ENCODE measurements around the gene HORMAD2. TPM values are rescaled to one million over a fixed set of nuclear protein-coding genes. Genes with fewer than 3 reads are reported as not detected.

HORMAD2 gene
- total RNA-seq, 6 donors from 2014 or later, result 0.80 TPM; not detected in 5

GRCh38 chr22:30105483-30105882 is 25.2 kb downstream of the HORMAD2 start:
- no peaks in the 10 kb centered on the region for H3K36me3 ChIP-seq
- H3K4me1 ChIP-seq, result no peaks in the 10 kb centered on the region
- DNase-seq, result no peak
- no peak overlapping the region for H3K4me3 ChIP-seq
- ATAC-seq (ENCODE audit: low FRiP score in 2 of 2), result no peak
- H3K27ac ChIP-seq, result no peak overlapping the region
- TF ChIP-seq POLR2AphosphoS5 (IDR thresholded peaks at IDR 0.05) (no peak), CTCF (IDR thresholded peaks at IDR 0.05) (no peak), POLR2A (IDR thresholded peaks at IDR 0.05) (no peak), EP300 (IDR thresholded peaks at IDR 0.05) (no peak)
- no peaks in the 10 kb centered on the region for H3K27me3 ChIP-seq
- H3K9me3 ChIP-seq, result no peaks in the 10 kb centered on the region

- DNase-seq, result no peak
- H3K27ac ChIP-seq, result no peak overlapping the region
- H3K4me3 ChIP-seq, result no peak overlapping the region
- no peaks in the 10 kb centered on the region for H3K36me3 ChIP-seq
- H3K9me3 ChIP-seq, result no peaks in the 10 kb centered on the region
- no peaks in the 10 kb centered on the region for H3K4me1 ChIP-seq
- WGBS, 2 donors, result 86 to 92% methylated on average over 1 of the region's 1 CpG
- TF ChIP-seq CTCF (IDR thresholded peaks at IDR 0.05) (no peak), POLR2A (IDR thresholded peaks at IDR 0.05) (no peak), EP300 (IDR thresholded peaks at IDR 0.05) (no peak), POLR2AphosphoS5 (IDR thresholded peaks at IDR 0.05) (no peak)
- no peak for ATAC-seq (ENCODE audit: low FRiP score in 2 of 2)
- H3K27me3 ChIP-seq, result no peaks in the 10 kb centered on the region
These were observed 33.2 kb downstream of the HORMAD2 start for GRCh38 chr22:30113494-30113893.

GRCh38 chr22:30114361-30114760 is 34.1 kb downstream of the HORMAD2 start:
- no peaks in the 10 kb centered on the region for H3K36me3 ChIP-seq
- TF ChIP-seq EP300 (IDR thresholded peaks at IDR 0.05) (no peak), POLR2A (IDR thresholded peaks at IDR 0.05) (no peak), POLR2AphosphoS5 (IDR thresholded peaks at IDR 0.05) (no peak), CTCF (IDR thresholded peaks at IDR 0.05) (no peak)
- DNase-seq (no peak), ATAC-seq (ENCODE audit: low FRiP score in 2 of 2) (no peak)
- no peaks in the 10 kb centered on the region for H3K9me3 ChIP-seq
- H3K27me3 ChIP-seq, result no peaks in the 10 kb centered on the region
- WGBS, 2 donors, result 48 to 53% methylated on average over 1 of the region's 1 CpG
- H3K27ac ChIP-seq, result no peak overlapping the region
- no peaks in the 10 kb centered on the region for H3K4me1 ChIP-seq
- no peak overlapping the region for H3K4me3 ChIP-seq

GRCh38 chr22:30115705-30116104 is 35.4 kb downstream of the HORMAD2 start:
- ATAC-seq (ENCODE audit: low FRiP score in 2 of 2), result no peak
- Histone ChIP-seq H3K27me3 (no peaks in the 10 kb centered on the region), H3K27ac (no peak overlapping the region), H3K9me3 (no peaks in the 10 kb centered on the region), H3K4me1 (no peaks in the 10 kb centered on the region), H3K4me3 (no peak overlapping the region), H3K36me3 (no peaks in the 10 kb centered on the region)
- TF ChIP-seq POLR2AphosphoS5 (IDR thresholded peaks at IDR 0.05) (no peak), POLR2A (IDR thresholded peaks at IDR 0.05) (no peak), CTCF (IDR thresholded peaks at IDR 0.05) (no peak), EP300 (IDR thresholded peaks at IDR 0.05) (no peak)
- no peak for DNase-seq
- 94 to 100% methylated on average over 2 of the region's 2 CpGs for WGBS, 2 donors

- no peak overlapping the region for H3K27ac ChIP-seq
- no peaks in the 10 kb centered on the region for H3K4me1 ChIP-seq
- 71% methylated on average over 1 of the region's 1 CpG for WGBS, 2 donors
- DNase-seq, result no peak
- no peak overlapping the region for H3K4me3 ChIP-seq
- TF ChIP-seq CTCF (IDR thresholded peaks at IDR 0.05), result no peak
- TF ChIP-seq POLR2AphosphoS5 (IDR thresholded peaks at IDR 0.05), result no peak
- no peak for TF ChIP-seq EP300 (IDR thresholded peaks at IDR 0.05)
- no peak for TF ChIP-seq POLR2A (IDR thresholded peaks at IDR 0.05)
- H3K36me3 ChIP-seq, result no peaks in the 10 kb centered on the region
- no peaks in the 10 kb centered on the region for H3K27me3 ChIP-seq
- H3K9me3 ChIP-seq, result no peaks in the 10 kb centered on the region
- ATAC-seq (ENCODE audit: low FRiP score in 2 of 2), result no peak
These were observed 36.3 kb downstream of the HORMAD2 start for GRCh38 chr22:30116362-30117117.
